ENCODE results near the gene TIMM29.

Gene TIMM29

GRCh38 chr19:10920288-10920655 lies 8.3 kb upstream of the TIMM29 start:
- TF ChIP-seq GATA3 (IDR thresholded peaks at IDR 0.05; ENCODE audit: low read depth, low read length) (no peak), GATA2 (IDR thresholded peaks at IDR 0.05; ENCODE audit: low read depth, low read length) (no peak)

- no peak for TF ChIP-seq GATA3 (IDR thresholded peaks at IDR 0.05; ENCODE audit: low read depth, low read length)
- TF ChIP-seq GATA2 (IDR thresholded peaks at IDR 0.05; ENCODE audit: low read depth, low read length) = no peak
Observed at GRCh38 chr19:10920781-10921180, 7.8 kb upstream of the TIMM29 start.

- no peak for TF ChIP-seq GATA3 (IDR thresholded peaks at IDR 0.05; ENCODE audit: low read depth, low read length)
- TF ChIP-seq GATA2 (IDR thresholded peaks at IDR 0.05; ENCODE audit: low read depth, low read length) = no peak
Observed at GRCh38 chr19:10921199-10921909, 7.3 kb upstream of the TIMM29 start.

- TF ChIP-seq GATA2 (IDR thresholded peaks at IDR 0.05; ENCODE audit: low read depth, low read length) (no peak), GATA3 (IDR thresholded peaks at IDR 0.05; ENCODE audit: low read depth, low read length) (no peak)
Observed at GRCh38 chr19:10921910-10922637, 6.5 kb upstream of the TIMM29 start.

- no peak for TF ChIP-seq GATA2 (IDR thresholded peaks at IDR 0.05; ENCODE audit: low read depth, low read length)
- no peak for TF ChIP-seq GATA3 (IDR thresholded peaks at IDR 0.05; ENCODE audit: low read depth, low read length)
Observed at GRCh38 chr19:10922638-10923014, 6.0 kb upstream of the TIMM29 start.

GRCh38 chr19:10923260-10924112 lies 5.1 kb upstream of the TIMM29 start:
- TF ChIP-seq GATA3 (IDR thresholded peaks at IDR 0.05; ENCODE audit: low read depth, low read length) (no peak), GATA2 (IDR thresholded peaks at IDR 0.05; ENCODE audit: low read depth, low read length) (no peak)

- no peak for TF ChIP-seq GATA2 (IDR thresholded peaks at IDR 0.05; ENCODE audit: low read depth, low read length)
- no peak for TF ChIP-seq GATA3 (IDR thresholded peaks at IDR 0.05; ENCODE audit: low read depth, low read length)
Observed at GRCh38 chr19:10924597-10924996, 4.0 kb upstream of the TIMM29 start.

- TF ChIP-seq GATA3 (IDR thresholded peaks at IDR 0.05; ENCODE audit: low read depth, low read length) = no peak
- TF ChIP-seq GATA2 (IDR thresholded peaks at IDR 0.05; ENCODE audit: low read depth, low read length) = no peak
Observed at GRCh38 chr19:10927730-10928562, 665 bp upstream of the TIMM29 start.

- TF ChIP-seq GATA3 (IDR thresholded peaks at IDR 0.05; ENCODE audit: low read depth, low read length) (no peak), GATA2 (IDR thresholded peaks at IDR 0.05; ENCODE audit: low read depth, low read length) (no peak)
Observed at GRCh38 chr19:10929402-10929794, 787 bp downstream of the TIMM29 start.

- TF ChIP-seq GATA2 (IDR thresholded peaks at IDR 0.05; ENCODE audit: low read depth, low read length) = no peak
- no peak for TF ChIP-seq GATA3 (IDR thresholded peaks at IDR 0.05; ENCODE audit: low read depth, low read length)
Observed at GRCh38 chr19:10935371-10936059, 6.9 kb downstream of the TIMM29 start.

GRCh38 chr19:10936661-10937084 lies 8.1 kb downstream of the TIMM29 start:
- no peak for TF ChIP-seq GATA2 (IDR thresholded peaks at IDR 0.05; ENCODE audit: low read depth, low read length)
- TF ChIP-seq GATA3 (IDR thresholded peaks at IDR 0.05; ENCODE audit: low read depth, low read length) = no peak

GRCh38 chr19:10945264-10945663 lies 16.7 kb downstream of the TIMM29 start:
- no peak for TF ChIP-seq GATA2 (IDR thresholded peaks at IDR 0.05; ENCODE audit: low read depth, low read length)
- TF ChIP-seq GATA3 (IDR thresholded peaks at IDR 0.05; ENCODE audit: low read depth, low read length) = no peak
